HCT116 (cell line): ENCODE measurements around the gene NCKAP5L. TPM values are rescaled to one million over a fixed set of nuclear protein-coding genes. Genes with fewer than 3 reads are reported as not detected.

Experiments
- ATAC-seq: fragments of 200-7000 bp; cut with Tn5 transposase; 2 replicates; pipeline ENCODE4 v1.9.1; 2020; ENCODE audit warnings: mild to moderate bottlenecking, moderate library complexity
- BruUV-seq: library from RNA; stranded (reverse); fragments of 400-500 nt; replicated peaks from 2 replicates; lab custom pipeline; 2021; lab: Mats Ljungman, UMichigan
- CTCF ChIA-PET: fragments of 300-600 bp; sonication (Branson Sonifier 250); formaldehyde crosslinking; loops from one replicate; lab custom pipeline; 2021; ENCODE audit warnings: antibody characterized with exemption; lab: Charles Lee
- POLR2A ChIA-PET: fragments of 300-600, 350-600 bp; sonication (Branson Sonifier 250); formaldehyde crosslinking; loops from one replicate; lab custom pipeline; 2021; ENCODE audit warnings: antibody characterized with exemption; lab: Charles Lee
- RAD21 ChIA-PET, 2 experiments: fragments of 300-600 bp; sonication (Branson Sonifier 250); formaldehyde crosslinking; loops; one replicate each; lab custom pipeline; 2023; ENCODE audit warnings: low total read pairs in 2 of 2; ENCODE audit not compliant: uncharacterized antibody in 2 of 2, unreplicated experiment in 2 of 2, low non-redundant PET in 1 of 2; lab: Charles Lee
- DNase-seq: peaks from one replicate; pipeline ENCODE4 v3.0.0-alpha.2; 2010; ENCODE audit warnings: low read depth, low spot score
- H2AFZ ChIP-seq: fragments of 200-600 bp; shearing (Covaris generic), sonication (generic); 2 replicates; pipeline ENCODE4 v1.6.1; 2017; ENCODE audit warnings: low read depth, mixed run types, mixed read lengths, antibody characterized with exemption, low read length; ENCODE audit not compliant: poor library complexity, severe bottlenecking
- H3K27ac ChIP-seq: 2 replicates; pipeline ENCODE4 v1.5.1; 2012; ENCODE audit warnings: low read depth, low read length
- H3K27me3 ChIP-seq: fragments of 200-600 bp; sonication (generic); 2 replicates; pipeline ENCODE4 v1.6.1; 2016; ENCODE audit warnings: mixed run types, low read length, mixed read lengths; ENCODE audit not compliant: insufficient read depth
- H3K36me3 ChIP-seq, 2 experiments: fragments of 200-500 bp in 1 of 2; fragments of 200-600 bp in 1 of 2; sonication (Bioruptor generic) in 1 of 2; sonication (generic) in 1 of 2; 2 replicates each; pipeline versions ENCODE4 v1.5.1 to v1.6.1; 2014 to 2016; ENCODE audit warnings: low read length in 2 of 2, inconsistent platforms in 1 of 2, mixed read lengths in 1 of 2, mixed run types in 1 of 2; ENCODE audit not compliant: insufficient read depth in 2 of 2, control insufficient read depth in 1 of 2
- H3K4me1 ChIP-seq, 2 experiments: fragments of 200-600 bp in 1 of 2; sonication (generic) in 1 of 2; 2 replicates each; pipeline versions ENCODE4 v1.5.1 to v1.6.1; 2012 to 2017; ENCODE audit warnings: low read length in 2 of 2, inconsistent platforms in 1 of 2, mild to moderate bottlenecking in 1 of 2, mixed read lengths in 1 of 2, mixed run types in 1 of 2, moderate library complexity in 1 of 2; ENCODE audit not compliant: insufficient read depth in 2 of 2, control insufficient read depth in 1 of 2
- H3K4me2 ChIP-seq: fragments of 200-600 bp; sonication (generic); 2 replicates; pipeline ENCODE4 v1.6.1; 2017; ENCODE audit warnings: mixed run types, low read length, mixed read lengths
- H3K4me3 ChIP-seq, 2 experiments: fragments of 200-600 bp in 1 of 2; sonication (generic) in 1 of 2; replicated peaks in 1 of 2; 2 replicates each; pipeline ENCODE4 v1.5.1; 2011 to 2016; ENCODE audit warnings: low read length in 2 of 2, control low read depth in 1 of 2, low read depth in 1 of 2, mild to moderate bottlenecking in 1 of 2, mixed read lengths in 1 of 2, mixed run types in 1 of 2
- H3K79me2 ChIP-seq: fragments of 200-600 bp; sonication (generic); 2 replicates; pipeline ENCODE4 v1.6.1; 2017; ENCODE audit warnings: mild to moderate bottlenecking, mixed run types, low read length, moderate library complexity, mixed read lengths; ENCODE audit not compliant: insufficient read depth
- H3K9ac ChIP-seq: fragments of 200-600 bp; sonication (generic); 2 replicates; pipeline ENCODE4 v1.6.1; 2016; ENCODE audit warnings: low read length, mixed read lengths
- H3K9me2 ChIP-seq: fragments of 200-600 bp; sonication (generic), shearing (Covaris generic); 2 replicates; pipeline ENCODE4 v1.6.1; 2017; ENCODE audit warnings: mixed run types, mild to moderate bottlenecking, moderate library complexity; ENCODE audit not compliant: insufficient read depth
- H3K9me3 ChIP-seq, 2 experiments: fragments of 200-500 bp in 1 of 2; fragments of 200-600 bp in 1 of 2; sonication (Bioruptor generic) in 1 of 2; sonication (generic) in 1 of 2; 2 replicates each; pipeline ENCODE4 v1.6.1; 2014 to 2017; ENCODE audit warnings: low read length in 2 of 2, mixed read lengths in 2 of 2, inconsistent platforms in 1 of 2, low read depth in 1 of 2, mild to moderate bottlenecking in 1 of 2, mixed run types in 1 of 2, moderate library complexity in 1 of 2; ENCODE audit not compliant: control insufficient read depth in 1 of 2, insufficient read depth in 1 of 2
- H4K20me1 ChIP-seq: fragments of 200-600 bp; sonication (generic), shearing (Covaris generic); 2 replicates; pipeline ENCODE4 v1.6.1; 2017; ENCODE audit warnings: mixed run types, mild to moderate bottlenecking, moderate library complexity; ENCODE audit not compliant: insufficient read depth
- CBX3 ChIP-seq: IDR thresholded peaks from 2 replicates; pipeline ENCODE4 v1.6.1; 2012; ENCODE audit warnings: low read depth
- CEBPB ChIP-seq: IDR thresholded peaks from 2 replicates; pipeline ENCODE4 v1.6.1; 2012; ENCODE audit warnings: low read depth
- EGR1 ChIP-seq: IDR thresholded peaks from 2 replicates; pipeline ENCODE4 v1.6.1; 2012; ENCODE audit warnings: low read depth
- EZH2phosphoT487 ChIP-seq: fragments of 200-600 bp; IDR thresholded peaks from 2 replicates; pipeline ENCODE4 v1.6.1; 2018; ENCODE audit warnings: antibody characterized with exemption, borderline replicate concordance
- JUND ChIP-seq: IDR thresholded peaks from 2 replicates; pipeline ENCODE4 v1.6.1; 2012
- MAX ChIP-seq: IDR thresholded peaks from 2 replicates; pipeline ENCODE4 v1.6.1; 2012
- POLR2A ChIP-seq: IDR thresholded peaks from 2 replicates; pipeline ENCODE4 v1.7.0; 2011; ENCODE audit warnings: borderline replicate concordance; ENCODE audit not compliant: insufficient read depth, insufficient read length; ENCODE audit errors: extremely low read depth
- RAD21 ChIP-seq: IDR thresholded peaks from 2 replicates; pipeline ENCODE4 v1.6.1; 2012; ENCODE audit warnings: low read depth, mild to moderate bottlenecking
- REST ChIP-seq: IDR thresholded peaks from 2 replicates; pipeline ENCODE4 v1.6.1; 2012; ENCODE audit warnings: low read depth
- SIN3A ChIP-seq: IDR thresholded peaks from 2 replicates; pipeline ENCODE4 v1.6.1; 2012; ENCODE audit warnings: low read depth
- SP1 ChIP-seq: IDR thresholded peaks from 2 replicates; pipeline ENCODE4 v1.6.1; 2012; ENCODE audit warnings: low read depth
- SRF ChIP-seq: IDR thresholded peaks from 2 replicates; pipeline ENCODE4 v1.6.1; 2012; ENCODE audit warnings: low read depth
- TCF7L2 ChIP-seq: IDR thresholded peaks from 2 replicates; pipeline ENCODE4 v1.7.0; 2011; ENCODE audit warnings: borderline replicate concordance, inconsistent platforms; ENCODE audit not compliant: insufficient read depth, insufficient read length; ENCODE audit errors: extremely low read depth
- YY1 ChIP-seq: IDR thresholded peaks from 2 replicates; pipeline ENCODE4 v1.6.1; 2011; ENCODE audit warnings: low read length, low read depth, moderate library complexity, mild to moderate bottlenecking; ENCODE audit not compliant: insufficient replicate concordance; ENCODE audit errors: extremely low read depth
- ZFX ChIP-seq: fragments of 450-650 bp; IDR thresholded peaks from 2 replicates; pipeline ENCODE4 v1.6.1; 2017
- intact Hi-C: fragments of 100-400 bp; cut with micrococcal nuclease; formaldehyde crosslinking; loops from 2 replicates; pipeline ENCODE4 v1.10.0; 2022
- total RNA-seq: library from RNA; stranded (reverse); gene quantifications from one replicate; pipeline ENCODE4 v1.2.1, GENCODE V29; 2021; ENCODE audit not compliant: unreplicated experiment

The NCKAP5L gene
- total RNA-seq, 1 experiment from 2014 or later = 12.1 TPM

- TF ChIP-seq YY1 (no peak), SP1 (no peak)
- DNase-seq (no peak), ATAC-seq (no peak)
- no peaks in the 10 kb centered on the region; a peak in 1 of 4 replicates for H3K36me3 ChIP-seq
- H3K4me3 ChIP-seq = no peak overlapping the region
- no peak overlapping the region for H3K4me2 ChIP-seq
- no peaks in the 10 kb centered on the region for H3K9me2 ChIP-seq
- H3K9ac ChIP-seq = no peak overlapping the region
- no peaks in the 10 kb centered on the region for H3K27me3 ChIP-seq
- H3K9me3 ChIP-seq = no peaks in the 10 kb centered on the region
- ChIA-PET POLR2A (no interaction called here), CTCF (no interaction called here), RAD21 (no interaction called here)
- no peaks in the 10 kb centered on the region for H3K79me2 ChIP-seq
- BruUV-seq = no TSS peak
- no peaks in the 10 kb centered on the region for H4K20me1 ChIP-seq
- intact Hi-C loops = no loop called here
- H2AFZ ChIP-seq = no peak overlapping the region
- H3K27ac ChIP-seq = no peak overlapping the region
- H3K4me1 ChIP-seq = no peaks in the 10 kb centered on the region
These were observed 33.2 kb downstream of the NCKAP5L start for GRCh38 chr12:49794811-49795653.

- H3K36me3 ChIP-seq = no peaks in the 10 kb centered on the region; a peak in 1 of 4 replicates
- no peak for ATAC-seq
- DNase-seq = no peak
- no peak overlapping the region for H3K9ac ChIP-seq
- BruUV-seq = no TSS peak
- no peak overlapping the region for H3K4me2 ChIP-seq
- H2AFZ ChIP-seq = no peak overlapping the region
- no peak overlapping the region for H3K27ac ChIP-seq
- H3K4me1 ChIP-seq = no peaks in the 10 kb centered on the region
- H4K20me1 ChIP-seq = no peaks in the 10 kb centered on the region
- CTCF ChIA-PET = no interaction called here
- RAD21 ChIA-PET = no interaction called here
- H3K27me3 ChIP-seq = no peaks in the 10 kb centered on the region
- H3K9me3 ChIP-seq = no peaks in the 10 kb centered on the region
- no peak overlapping the region for H3K4me3 ChIP-seq
- intact Hi-C loops = no loop called here
- no peaks in the 10 kb centered on the region for H3K79me2 ChIP-seq
- H3K9me2 ChIP-seq = no peaks in the 10 kb centered on the region
- POLR2A ChIA-PET = no interaction called here
- TF ChIP-seq EZH2phosphoT487 (no peak), RAD21 (no peak), JUND (no peak), CEBPB (no peak), ZFX (no peak), REST (no peak), SIN3A (no peak), TCF7L2 (no peak), CBX3 (no peak), SP1 (no peak), EGR1 (no peak), POLR2A (no peak), SRF (no peak), MAX (no peak), YY1 (no peak)
These were observed 34.2 kb downstream of the NCKAP5L start for GRCh38 chr12:49794021-49794420.
